Endothelial cell of umbilical vein (primary cell): Measurements from ENCODE around the gene NMBR. TPM values are rescaled to one million over a fixed set of nuclear protein-coding genes. Genes with fewer than 3 reads are reported as not detected.

Experiments used
- BruUV-seq: library from RNA; stranded (reverse); fragments of 400-500 nt; replicated peaks from 2 replicates; lab custom pipeline; 2021; lab: Mats Ljungman, UMichigan
- CTCF ChIA-PET: fragments of 300-600, 350-600 bp; sonication (Branson Sonifier 250); formaldehyde crosslinking; loops from one replicate; lab custom pipeline; 2021; ENCODE audit warnings: antibody characterized with exemption, inconsistent platforms; lab: Charles Lee
- POLR2A ChIA-PET: fragments of 300-600, 350-600 bp; sonication (Branson Sonifier 250); formaldehyde crosslinking; loops from one replicate; lab custom pipeline; 2021; ENCODE audit warnings: antibody characterized with exemption, inconsistent platforms; lab: Charles Lee
- DNase-seq: peaks from one replicate; pipeline ENCODE4 v3.0.0-alpha.2; 2011; ENCODE audit warnings: low read depth, low spot score
- FAIRE-seq: peaks from 2 replicates; lab custom pipeline; 2011; peaks lifted over from hg19 to GRCh38; lab: Jason Lieb, UNC
- H2AFZ ChIP-seq: 2 replicates; pipeline ENCODE4 v1.6.0; 2012; ENCODE audit warnings: low read depth, low read length, control low read depth, inconsistent platforms
- H3K27ac ChIP-seq: 2 replicates; pipeline ENCODE4 v1.5.1; 2011; ENCODE audit warnings: low read depth, mild to moderate bottlenecking, control low read depth, low read length, moderate library complexity; ENCODE audit not compliant: insufficient read depth
- H3K27me3 ChIP-seq, 2 experiments: 2 replicates each; pipeline versions ENCODE4 v1.6.0 to v1.6.1; 2011; ENCODE audit warnings: low read length in 2 of 2, mixed read lengths in 1 of 2; ENCODE audit not compliant: control insufficient read depth in 2 of 2, insufficient read depth in 2 of 2
- H3K36me3 ChIP-seq, 2 experiments: 2 replicates in 1 of 2; 3 replicates in 1 of 2; pipeline ENCODE4 v1.5.1; 2011; ENCODE audit warnings: low read length in 2 of 2, mild to moderate bottlenecking in 1 of 2, moderate library complexity in 1 of 2; ENCODE audit not compliant: control insufficient read depth in 2 of 2, insufficient read depth in 2 of 2; ENCODE audit errors: extremely low read depth in 1 of 2
- H3K4me1 ChIP-seq: 3 replicates; pipeline ENCODE4 v1.5.1; 2011; ENCODE audit warnings: mild to moderate bottlenecking, low read length; ENCODE audit not compliant: control insufficient read depth, insufficient read depth; ENCODE audit errors: extremely low read depth
- H3K4me2 ChIP-seq: 2 replicates; pipeline ENCODE4 v1.6.1; 2011; ENCODE audit warnings: low read length, control low read depth, mixed read lengths; ENCODE audit not compliant: insufficient read depth
- H3K4me3 ChIP-seq, 3 experiments: fragments of 200-600 bp in 1 of 3; sonication (generic), shearing (Covaris generic) in 1 of 3; replicated peaks in 1 of 3; 2 replicates each; pipeline ENCODE4 v1.5.1; 2011 to 2016; ENCODE audit warnings: control low read depth in 3 of 3, low read length in 3 of 3, mild to moderate bottlenecking in 2 of 3, inconsistent platforms in 1 of 3, low read depth in 1 of 3, moderate library complexity in 1 of 3; ENCODE audit not compliant: insufficient read depth in 1 of 3
- H3K79me2 ChIP-seq: 2 replicates; pipeline ENCODE4 v1.6.0; 2012; ENCODE audit warnings: low read length, inconsistent platforms; ENCODE audit not compliant: control insufficient read depth, insufficient read depth
- H3K9ac ChIP-seq: replicated peaks from 2 replicates; pipeline ENCODE3; 2011; ENCODE audit warnings: low read length, control low read depth; ENCODE audit not compliant: insufficient read depth; ENCODE audit errors: extremely low read depth
- H3K9me1 ChIP-seq: replicated peaks from 3 replicates; pipeline ENCODE4 v1.6.0; 2011; ENCODE audit warnings: mild to moderate bottlenecking, low read length; ENCODE audit not compliant: control insufficient read depth, insufficient read depth; ENCODE audit errors: extremely low read depth
- H3K9me3 ChIP-seq: replicated peaks from 2 replicates; pipeline ENCODE4 v1.5.1; 2012; ENCODE audit warnings: low read length, inconsistent platforms; ENCODE audit not compliant: control insufficient read depth, insufficient read depth
- H4K20me1 ChIP-seq: replicated peaks from 2 replicates; pipeline ENCODE3; 2011; ENCODE audit warnings: mild to moderate bottlenecking, low read length; ENCODE audit not compliant: control insufficient read depth, insufficient read depth; ENCODE audit errors: extremely low read depth
- CTCF ChIP-seq, 2 donors: IDR thresholded peaks; 1 replicate in 1 of 2; 2 replicates in 1 of 2; pipeline ENCODE4 v1.5.1; 2011; ENCODE audit warnings: low read length in 2 of 2, mild to moderate bottlenecking in 2 of 2, moderate library complexity in 2 of 2, control low read depth in 1 of 2, inconsistent platforms in 1 of 2, low read depth in 1 of 2; ENCODE audit not compliant: insufficient read depth in 1 of 2; ENCODE audit errors: extremely low read depth in 1 of 2
- EZH2 ChIP-seq: IDR thresholded peaks from 2 replicates; pipeline ENCODE4 v1.6.1; 2012; ENCODE audit warnings: borderline replicate concordance, low read depth, mild to moderate bottlenecking, moderate library complexity, low read length, inconsistent platforms; ENCODE audit not compliant: severe bottlenecking
- FOS ChIP-seq: IDR thresholded peaks from 2 replicates; pipeline ENCODE4 v1.6.1; 2011; ENCODE audit warnings: mild to moderate bottlenecking, low read length, moderate library complexity, borderline replicate concordance; ENCODE audit not compliant: insufficient read depth
- GATA2 ChIP-seq: IDR thresholded peaks from 2 replicates; pipeline ENCODE4 v1.7.0; 2011; ENCODE audit warnings: low read depth, mild to moderate bottlenecking, moderate library complexity, mixed read lengths, low read length; ENCODE audit not compliant: insufficient read length, insufficient read depth
- JUN ChIP-seq: IDR thresholded peaks from 2 replicates; pipeline ENCODE4 v1.6.1; 2011; ENCODE audit warnings: borderline replicate concordance, low read depth; ENCODE audit not compliant: insufficient read length, insufficient read depth
- MYC ChIP-seq: IDR thresholded peaks from one replicate; pipeline ENCODE4 v1.6.1; 2011; ENCODE audit warnings: mild to moderate bottlenecking, low read depth, low read length
- POLR2A ChIP-seq: IDR thresholded peaks from 2 replicates; pipeline ENCODE4 v1.6.1; 2012; ENCODE audit warnings: low read depth, mild to moderate bottlenecking, control low read depth, low read length
- POLR2AphosphoS5 ChIP-seq: IDR thresholded peaks from 2 replicates; pipeline ENCODE4 v1.6.1; 2012; ENCODE audit warnings: low read depth, mild to moderate bottlenecking, control low read depth, low read length, moderate library complexity; ENCODE audit not compliant: insufficient read depth
- dilution Hi-C: fragments of 300-500 bp; cut with MboI; formaldehyde crosslinking; loops from one replicate; pipeline ENCODE4 v1.15.0; 2019; ENCODE audit warnings: low sequenced_read_pairs; ENCODE audit not compliant: extremely low pct_ligation_motif_present
- intact Hi-C: fragments of 100-400 bp; cut with micrococcal nuclease; formaldehyde crosslinking; loops from one replicate; pipeline ENCODE4 v1.10.0; 2022
- polyA plus RNA-seq, 4 experiments: library from polyadenylated mRNA; depleted of rRNA in 3 of 4; stranded (reverse) in 3 of 4; unstranded in 1 of 4; fragments of >200 nt; gene quantifications; 2 replicates each; pipeline versions ENCODE4 v1.2.1 to v1.2.3, GENCODE V29; 2011 to 2012; ENCODE audit warnings: missing spikeins in 1 of 4
- total RNA-seq: library from RNA; stranded (reverse); gene quantifications from 2 replicates; pipeline ENCODE4 v1.2.3, GENCODE V29; 2021
- TF ChIP-seq, protein P1 (sequence below): IDR thresholded peaks from 2 replicates; pipeline ENCODE4 v1.6.1; 2011; ENCODE audit not compliant: insufficient read depth, insufficient read length

NMBR gene
- total and polyA plus RNA-seq, 2 donors (not counting 3 experiments of a cell fraction or from before 2014, with no cell fraction given) = not detected

GRCh38 chr6:142047934-142048592 is 98.9 kb downstream of the NMBR start:
- Histone ChIP-seq H3K79me2 (no peaks in the 10 kb centered on the region), H3K9me3 (no peaks in the 10 kb centered on the region), H3K4me1 (no peaks in the 10 kb centered on the region), H2AFZ (no peak overlapping the region), H3K27me3 (no peaks in the 10 kb centered on the region), H4K20me1 (no peaks in the 10 kb centered on the region), H3K9me1 (no peaks in the 10 kb centered on the region), H3K4me2 (no peak overlapping the region), H3K9ac (no peak overlapping the region), H3K27ac (no peak overlapping the region), H3K36me3 (no peaks in the 10 kb centered on the region), H3K4me3 (no peak overlapping the region)
- no TSS peak for BruUV-seq
- dilution Hi-C loops (no loop called here), intact Hi-C loops (no loop called here)
- ChIA-PET POLR2A (no interaction called here), CTCF (interaction anchor here (2.3 kb wide), 1 partner anchor 58 kb away, joined by 13 read pairs; no protein-coding TSS in a partner anchor)
- no peak for TF ChIP-seq POLR2AphosphoS5
- TF ChIP-seq FOS = no peak
- TF ChIP-seq GATA2 = no peak
- TF ChIP-seq JUN = no peak
- TF ChIP-seq, protein P1, sequence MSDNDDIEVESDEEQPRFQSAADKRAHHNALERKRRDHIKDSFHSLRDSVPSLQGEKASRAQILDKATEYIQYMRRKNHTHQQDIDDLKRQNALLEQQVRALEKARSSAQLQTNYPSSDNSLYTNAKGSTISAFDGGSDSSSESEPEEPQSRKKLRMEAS = no peak
- no peak for TF ChIP-seq EZH2
- TF ChIP-seq POLR2A = no peak
- TF ChIP-seq CTCF (IDR thresholded peaks at IDR 0.05; ENCODE audit: extremely low read depth in 1 of 2, insufficient read depth in 1 of 2, low read depth in 1 of 2, low read length in 2 of 2) = no peak
- TF ChIP-seq MYC = no peak
- no peak for DNase-seq
- FAIRE-seq = no peak
